HEK293 (cell line): ENCODE measurements around the gene ZNF556.

Experiments used
- BCL11B ChIP-seq: fragments of 450-650 bp; formaldehyde crosslinking; IDR thresholded peaks from 2 replicates; pipeline ENCODE4 v1.5.1; 2016; ENCODE audit warnings: low read depth, missing biosample characterization, missing genetic modification characterization
- GLI4 ChIP-seq: fragments of 450-650 bp; formaldehyde crosslinking; IDR thresholded peaks from 2 replicates; pipeline ENCODE4 v1.5.1; 2016; ENCODE audit warnings: missing biosample characterization, missing genetic modification characterization
- OVOL3 ChIP-seq: fragments of 450-650 bp; formaldehyde crosslinking; IDR thresholded peaks from 2 replicates; pipeline ENCODE4 v1.5.1; 2016; ENCODE audit warnings: missing biosample characterization, missing genetic modification characterization
- SP3 ChIP-seq: fragments of 450-650 bp; formaldehyde crosslinking; IDR thresholded peaks from 2 replicates; pipeline ENCODE4 v1.5.1; 2016; ENCODE audit warnings: missing biosample characterization, missing genetic modification characterization
- SP7 ChIP-seq: fragments of 450-650 bp; formaldehyde crosslinking; IDR thresholded peaks from 2 replicates; pipeline ENCODE4 v1.5.1; 2016; ENCODE audit warnings: missing biosample characterization, missing genetic modification characterization
- TRIM28 ChIP-seq: IDR thresholded peaks from 2 replicates; pipeline ENCODE4 v1.6.1; 2011; ENCODE audit warnings: low read length, control low read depth, borderline replicate concordance
- ZNF140 ChIP-seq: fragments of 450-650 bp; formaldehyde crosslinking; IDR thresholded peaks from 2 replicates; pipeline ENCODE4 v1.5.1; 2016; ENCODE audit warnings: missing biosample characterization, missing genetic modification characterization
- ZNF146 ChIP-seq: fragments of 450-650 bp; formaldehyde crosslinking; IDR thresholded peaks from 2 replicates; pipeline ENCODE4 v1.5.1; 2016; ENCODE audit warnings: missing biosample characterization, missing genetic modification characterization
- ZNF174 ChIP-seq: fragments of 450-650 bp; formaldehyde crosslinking; IDR thresholded peaks from 2 replicates; pipeline ENCODE4 v1.5.0; 2017; ENCODE audit warnings: missing biosample characterization, mild to moderate bottlenecking, missing genetic modification characterization
- ZNF175 ChIP-seq: fragments of 450-650 bp; formaldehyde crosslinking; IDR thresholded peaks from 2 replicates; pipeline ENCODE4 v1.5.1; 2016; ENCODE audit warnings: missing biosample characterization, missing genetic modification characterization
- ZNF221 ChIP-seq: fragments of 450-650 bp; formaldehyde crosslinking; IDR thresholded peaks from 2 replicates; pipeline ENCODE4 v1.5.1; 2017; ENCODE audit warnings: missing biosample characterization, missing genetic modification characterization, borderline replicate concordance
- ZNF266 ChIP-seq: fragments of 450-650 bp; formaldehyde crosslinking; IDR thresholded peaks from 2 replicates; pipeline ENCODE4 v1.5.1; 2016; ENCODE audit warnings: missing biosample characterization, missing genetic modification characterization, low read depth
- ZNF274 ChIP-seq, 2 experiments: fragments of 200-500 bp in 1 of 2; fragments of 450-650 bp in 1 of 2; sonication (Bioruptor generic) in 1 of 2; formaldehyde crosslinking in 1 of 2; IDR thresholded peaks; 2 replicates each; pipeline versions ENCODE4 v1.5.1 to v1.6.1; 2014 to 2016; ENCODE audit warnings: borderline replicate concordance in 1 of 2, inconsistent platforms in 1 of 2, low read length in 1 of 2, missing biosample characterization in 1 of 2, missing genetic modification characterization in 1 of 2
- ZNF366 ChIP-seq: fragments of 450-650 bp; formaldehyde crosslinking; conservative IDR thresholded peaks from 2 replicates; pipeline ENCODE4 v1.5.1; 2016; ENCODE audit warnings: missing biosample characterization, missing genetic modification characterization
- ZNF433 ChIP-seq: fragments of 450-650 bp; formaldehyde crosslinking; IDR thresholded peaks from 2 replicates; pipeline ENCODE4 v1.5.1; 2016; ENCODE audit warnings: missing biosample characterization, missing genetic modification characterization, low read depth
- ZNF530 ChIP-seq: fragments of 450-650 bp; formaldehyde crosslinking; IDR thresholded peaks from 2 replicates; pipeline ENCODE4 v1.5.1; 2016; ENCODE audit warnings: low read depth, missing biosample characterization, missing genetic modification characterization
- ZNF555 ChIP-seq: fragments of 450-650 bp; formaldehyde crosslinking; conservative IDR thresholded peaks from 2 replicates; pipeline ENCODE4 v1.5.1; 2017; ENCODE audit warnings: missing biosample characterization, mild to moderate bottlenecking, missing genetic modification characterization, inconsistent platforms
- ZNF768 ChIP-seq: fragments of 450-650 bp; formaldehyde crosslinking; IDR thresholded peaks from 2 replicates; pipeline ENCODE4 v1.5.1; 2018; ENCODE audit warnings: missing biosample characterization, mild to moderate bottlenecking, missing genetic modification characterization
- ZNF777 ChIP-seq: fragments of 450-650 bp; formaldehyde crosslinking; IDR thresholded peaks from 2 replicates; pipeline ENCODE4 v1.5.1; 2017; ENCODE audit warnings: missing biosample characterization, missing genetic modification characterization, borderline replicate concordance
- ZNF837 ChIP-seq: fragments of 450-650 bp; formaldehyde crosslinking; IDR thresholded peaks from 2 replicates; pipeline ENCODE4 v1.5.1; 2016; ENCODE audit warnings: missing biosample characterization, missing genetic modification characterization
- TF ChIP-seq, protein P1 (sequence below): fragments of 450-650 bp; formaldehyde crosslinking; IDR thresholded peaks from 2 replicates; pipeline ENCODE4 v1.5.1; 2017; ENCODE audit warnings: missing biosample characterization, missing genetic modification characterization
- TF ChIP-seq, protein P2 (sequence below): fragments of 450-650 bp; formaldehyde crosslinking; IDR thresholded peaks from 2 replicates; pipeline ENCODE4 v1.5.1; 2016; ENCODE audit warnings: missing biosample characterization, missing genetic modification characterization
- TF ChIP-seq, protein P3 (sequence below): fragments of 450-650 bp; formaldehyde crosslinking; IDR thresholded peaks from 2 replicates; pipeline ENCODE4 v1.5.1; 2017; ENCODE audit warnings: missing biosample characterization, missing genetic modification characterization
- TF ChIP-seq, protein P4 (sequence below): fragments of 450-650 bp; formaldehyde crosslinking; IDR thresholded peaks from 2 replicates; pipeline ENCODE4 v1.5.1; 2016; ENCODE audit warnings: missing biosample characterization, missing genetic modification characterization
- TF ChIP-seq, protein P5 (sequence below): sonication (generic); formaldehyde crosslinking; IDR thresholded peaks from 2 replicates; pipeline ENCODE4 v1.8.1; 2022; ENCODE audit warnings: mild to moderate bottlenecking, moderate library complexity, missing genetic modification reagents

Gene ZNF556

DNA sequence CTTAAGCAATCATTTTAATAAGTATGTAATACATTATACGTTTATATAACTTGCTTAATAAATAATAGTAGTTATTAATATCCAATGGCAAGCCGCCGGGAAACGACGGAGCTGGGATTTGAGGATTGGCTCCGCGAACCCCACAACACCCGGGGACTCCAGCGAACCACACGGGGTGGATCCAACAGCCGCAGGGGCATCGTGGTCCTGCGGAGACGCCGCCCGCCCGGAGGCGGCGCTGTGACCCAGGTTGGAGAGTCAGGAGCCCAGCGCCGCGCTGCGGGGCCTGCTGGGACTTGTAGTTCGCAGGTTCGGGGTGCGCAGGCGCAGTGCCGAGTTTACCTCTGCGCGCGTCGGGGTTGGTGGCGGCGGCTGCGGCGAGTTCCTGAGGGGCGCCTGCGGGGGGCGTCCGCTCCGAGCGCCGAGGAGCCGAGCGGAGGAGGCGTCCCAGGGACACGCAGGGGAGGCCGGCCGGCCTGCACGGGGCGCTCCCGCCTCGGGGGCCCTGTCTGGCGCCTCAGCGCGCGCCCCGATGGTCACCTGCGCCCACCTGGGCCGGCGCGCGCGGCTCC, 47.5 kb upstream of the ZNF556 start, which contains the start of gene ZNF554 (continued):
- TF ChIP-seq, protein P1, sequence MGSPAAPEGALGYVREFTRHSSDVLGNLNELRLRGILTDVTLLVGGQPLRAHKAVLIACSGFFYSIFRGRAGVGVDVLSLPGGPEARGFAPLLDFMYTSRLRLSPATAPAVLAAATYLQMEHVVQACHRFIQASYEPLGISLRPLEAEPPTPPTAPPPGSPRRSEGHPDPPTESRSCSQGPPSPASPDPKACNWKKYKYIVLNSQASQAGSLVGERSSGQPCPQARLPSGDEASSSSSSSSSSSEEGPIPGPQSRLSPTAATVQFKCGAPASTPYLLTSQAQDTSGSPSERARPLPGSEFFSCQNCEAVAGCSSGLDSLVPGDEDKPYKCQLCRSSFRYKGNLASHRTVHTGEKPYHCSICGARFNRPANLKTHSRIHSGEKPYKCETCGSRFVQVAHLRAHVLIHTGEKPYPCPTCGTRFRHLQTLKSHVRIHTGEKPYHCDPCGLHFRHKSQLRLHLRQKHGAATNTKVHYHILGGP (tag by site-specific recombination): no peak
- TF ChIP-seq ZNF837 (tag by site-specific recombination) (no peak), OVOL3 (tag by site-specific recombination) (no peak), ZNF530 (tag by site-specific recombination) (no peak), ZNF555 (no peak), TRIM28 (no peak), ZNF768 (tag by site-specific recombination) (no peak), BCL11B (tag by site-specific recombination) (no peak), GLI4 (tag by site-specific recombination) (no peak), ZNF140 (tag by site-specific recombination) (no peak), ZNF266 (tag by site-specific recombination) (no peak), ZNF274 (IDR thresholded peaks at IDR 0.05; ENCODE audit: low read length) (no peak), ZNF274 (tag by site-specific recombination; IDR thresholded peaks at IDR 0.05; ENCODE audit: borderline replicate concordance) (no peak), ZNF175 (tag by site-specific recombination) (no peak), ZNF433 (tag by site-specific recombination) (no peak), ZNF146 (tag by site-specific recombination) (no peak), ZNF221 (no peak), SP7 (tag by site-specific recombination) (peak; percentile 77), ZNF174 (no peak), ZNF366 (tag by site-specific recombination) (no peak), SP3 (tag by site-specific recombination) (peak; percentile 76), ZNF777 (no peak)
- TF ChIP-seq, protein P2, sequence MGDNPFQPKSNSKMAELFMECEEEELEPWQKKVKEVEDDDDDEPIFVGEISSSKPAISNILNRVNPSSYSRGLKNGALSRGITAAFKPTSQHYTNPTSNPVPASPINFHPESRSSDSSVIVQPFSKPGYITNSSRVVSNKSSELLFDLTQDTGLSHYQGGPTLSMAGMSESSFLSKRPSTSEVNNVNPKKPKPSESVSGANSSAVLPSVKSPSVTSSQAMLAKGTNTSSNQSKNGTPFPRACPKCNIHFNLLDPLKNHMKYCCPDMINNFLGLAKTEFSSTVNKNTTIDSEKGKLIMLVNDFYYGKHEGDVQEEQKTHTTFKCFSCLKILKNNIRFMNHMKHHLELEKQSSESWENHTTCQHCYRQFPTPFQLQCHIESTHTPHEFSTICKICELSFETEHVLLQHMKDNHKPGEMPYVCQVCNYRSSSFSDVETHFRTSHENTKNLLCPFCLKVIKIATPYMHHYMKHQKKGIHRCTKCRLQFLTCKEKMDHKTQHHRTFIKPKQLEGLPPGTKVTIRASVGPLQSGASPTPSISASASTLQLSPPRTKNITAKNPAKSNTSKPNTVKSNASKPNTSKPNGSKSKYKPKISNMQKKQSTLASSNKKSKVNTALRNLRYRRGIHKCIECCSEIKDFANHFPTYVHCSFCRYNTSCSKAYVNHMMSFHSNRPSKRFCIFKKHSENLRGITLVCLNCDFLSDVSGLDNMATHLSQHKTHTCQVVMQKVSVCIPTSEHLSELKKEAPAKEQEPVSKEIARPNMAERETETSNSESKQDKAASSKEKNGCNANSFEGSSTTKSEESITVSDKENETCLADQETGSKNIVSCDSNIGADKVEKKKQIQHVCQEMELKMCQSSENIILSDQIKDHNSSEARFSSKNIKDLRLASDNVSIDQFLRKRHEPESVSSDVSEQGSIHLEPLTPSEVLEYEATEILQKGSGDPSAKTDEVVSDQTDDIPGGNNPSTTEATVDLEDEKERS (tag by site-specific recombination): no peak
- TF ChIP-seq, protein P3, sequence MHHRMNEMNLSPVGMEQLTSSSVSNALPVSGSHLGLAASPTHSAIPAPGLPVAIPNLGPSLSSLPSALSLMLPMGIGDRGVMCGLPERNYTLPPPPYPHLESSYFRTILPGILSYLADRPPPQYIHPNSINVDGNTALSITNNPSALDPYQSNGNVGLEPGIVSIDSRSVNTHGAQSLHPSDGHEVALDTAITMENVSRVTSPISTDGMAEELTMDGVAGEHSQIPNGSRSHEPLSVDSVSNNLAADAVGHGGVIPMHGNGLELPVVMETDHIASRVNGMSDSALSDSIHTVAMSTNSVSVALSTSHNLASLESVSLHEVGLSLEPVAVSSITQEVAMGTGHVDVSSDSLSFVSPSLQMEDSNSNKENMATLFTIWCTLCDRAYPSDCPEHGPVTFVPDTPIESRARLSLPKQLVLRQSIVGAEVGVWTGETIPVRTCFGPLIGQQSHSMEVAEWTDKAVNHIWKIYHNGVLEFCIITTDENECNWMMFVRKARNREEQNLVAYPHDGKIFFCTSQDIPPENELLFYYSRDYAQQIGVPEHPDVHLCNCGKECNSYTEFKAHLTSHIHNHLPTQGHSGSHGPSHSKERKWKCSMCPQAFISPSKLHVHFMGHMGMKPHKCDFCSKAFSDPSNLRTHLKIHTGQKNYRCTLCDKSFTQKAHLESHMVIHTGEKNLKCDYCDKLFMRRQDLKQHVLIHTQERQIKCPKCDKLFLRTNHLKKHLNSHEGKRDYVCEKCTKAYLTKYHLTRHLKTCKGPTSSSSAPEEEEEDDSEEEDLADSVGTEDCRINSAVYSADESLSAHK (tag by site-specific recombination): peak; percentile 20; the same call in 1 of the 2 replicates
- TF ChIP-seq, protein P4, sequence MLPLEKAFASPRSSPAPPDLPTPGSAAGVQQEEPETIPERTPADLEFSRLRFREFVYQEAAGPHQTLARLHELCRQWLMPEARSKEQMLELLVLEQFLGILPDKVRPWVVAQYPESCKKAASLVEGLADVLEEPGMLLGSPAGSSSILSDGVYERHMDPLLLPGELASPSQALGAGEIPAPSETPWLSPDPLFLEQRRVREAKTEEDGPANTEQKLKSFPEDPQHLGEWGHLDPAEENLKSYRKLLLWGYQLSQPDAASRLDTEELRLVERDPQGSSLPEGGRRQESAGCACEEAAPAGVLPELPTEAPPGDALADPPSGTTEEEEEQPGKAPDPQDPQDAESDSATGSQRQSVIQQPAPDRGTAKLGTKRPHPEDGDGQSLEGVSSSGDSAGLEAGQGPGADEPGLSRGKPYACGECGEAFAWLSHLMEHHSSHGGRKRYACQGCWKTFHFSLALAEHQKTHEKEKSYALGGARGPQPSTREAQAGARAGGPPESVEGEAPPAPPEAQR (tag by site-specific recombination): peak; percentile 53; the same call in 1 of the 2 replicates
- TF ChIP-seq, protein P5, sequence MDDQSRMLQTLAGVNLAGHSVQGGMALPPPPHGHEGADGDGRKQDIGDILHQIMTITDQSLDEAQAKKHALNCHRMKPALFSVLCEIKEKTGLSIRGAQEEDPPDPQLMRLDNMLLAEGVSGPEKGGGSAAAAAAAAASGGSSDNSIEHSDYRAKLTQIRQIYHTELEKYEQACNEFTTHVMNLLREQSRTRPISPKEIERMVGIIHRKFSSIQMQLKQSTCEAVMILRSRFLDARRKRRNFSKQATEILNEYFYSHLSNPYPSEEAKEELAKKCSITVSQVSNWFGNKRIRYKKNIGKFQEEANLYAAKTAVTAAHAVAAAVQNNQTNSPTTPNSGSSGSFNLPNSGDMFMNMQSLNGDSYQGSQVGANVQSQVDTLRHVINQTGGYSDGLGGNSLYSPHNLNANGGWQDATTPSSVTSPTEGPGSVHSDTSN: no peak
